Measurements from ENCODE around the gene CACNG5.

- no peak for TF ChIP-seq EZH2 (IDR thresholded peaks at IDR 0.05; ENCODE audit: borderline replicate concordance, low read depth, low read length, severe bottlenecking)
- TF ChIP-seq, protein P1, sequence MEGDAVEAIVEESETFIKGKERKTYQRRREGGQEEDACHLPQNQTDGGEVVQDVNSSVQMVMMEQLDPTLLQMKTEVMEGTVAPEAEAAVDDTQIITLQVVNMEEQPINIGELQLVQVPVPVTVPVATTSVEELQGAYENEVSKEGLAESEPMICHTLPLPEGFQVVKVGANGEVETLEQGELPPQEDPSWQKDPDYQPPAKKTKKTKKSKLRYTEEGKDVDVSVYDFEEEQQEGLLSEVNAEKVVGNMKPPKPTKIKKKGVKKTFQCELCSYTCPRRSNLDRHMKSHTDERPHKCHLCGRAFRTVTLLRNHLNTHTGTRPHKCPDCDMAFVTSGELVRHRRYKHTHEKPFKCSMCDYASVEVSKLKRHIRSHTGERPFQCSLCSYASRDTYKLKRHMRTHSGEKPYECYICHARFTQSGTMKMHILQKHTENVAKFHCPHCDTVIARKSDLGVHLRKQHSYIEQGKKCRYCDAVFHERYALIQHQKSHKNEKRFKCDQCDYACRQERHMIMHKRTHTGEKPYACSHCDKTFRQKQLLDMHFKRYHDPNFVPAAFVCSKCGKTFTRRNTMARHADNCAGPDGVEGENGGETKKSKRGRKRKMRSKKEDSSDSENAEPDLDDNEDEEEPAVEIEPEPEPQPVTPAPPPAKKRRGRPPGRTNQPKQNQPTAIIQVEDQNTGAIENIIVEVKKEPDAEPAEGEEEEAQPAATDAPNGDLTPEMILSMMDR (IDR thresholded peaks at IDR 0.05; ENCODE audit: borderline replicate concordance, extremely low read depth, low read length, poor library complexity, severe bottlenecking): no peak
Measured at GRCh38 chr17:66789961-66790437, 44.9 kb upstream of the CACNG5 start.
